ENCODE results near the gene DOK7.
"Not testable (repeated sequence)": the region's sequence is repeated elsewhere in the genome, so short reads cannot be mapped to it uniquely, and the experiment has no call there.

DOK7 gene

GRCh38 chr4:3444351-3445110 is 18.6 kb upstream of the DOK7 start:
- FAIRE-seq = no peak

DNA sequence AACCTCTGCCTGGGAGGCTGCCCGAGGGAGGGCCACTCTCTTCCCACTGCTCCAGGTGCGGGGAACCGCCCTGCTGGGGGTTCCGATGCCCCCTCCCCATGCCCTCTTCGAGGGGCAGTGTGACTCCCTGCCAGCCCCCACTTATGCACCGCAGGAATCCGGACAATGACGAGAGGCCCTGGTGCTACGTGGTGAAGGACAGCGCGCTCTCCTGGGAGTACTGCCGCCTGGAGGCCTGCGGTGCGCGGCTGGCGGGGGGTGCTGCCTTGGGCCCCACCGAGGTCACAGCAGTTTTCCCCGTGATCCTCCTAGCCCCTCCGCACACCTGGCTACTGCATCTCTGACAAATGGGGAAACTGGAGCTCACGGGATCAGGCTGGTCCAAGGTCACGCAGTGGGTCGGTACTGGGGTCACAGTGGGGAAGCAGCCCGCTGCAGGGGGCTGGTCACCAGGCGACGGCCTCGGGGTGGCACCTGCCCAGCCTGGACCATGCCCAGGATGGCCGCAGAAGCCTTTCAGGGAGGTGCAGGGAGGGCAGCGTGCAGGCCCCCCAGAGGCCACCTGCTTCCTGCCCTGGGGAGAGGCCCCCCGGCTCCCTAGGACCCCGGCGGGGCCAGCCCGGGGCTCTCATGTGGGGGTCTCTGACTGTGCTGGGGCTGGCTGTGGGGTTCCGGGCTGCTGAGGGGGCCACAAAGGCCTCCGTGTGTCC is 17.8 kb upstream of the DOK7 start:
- no peak for FAIRE-seq

DNA sequence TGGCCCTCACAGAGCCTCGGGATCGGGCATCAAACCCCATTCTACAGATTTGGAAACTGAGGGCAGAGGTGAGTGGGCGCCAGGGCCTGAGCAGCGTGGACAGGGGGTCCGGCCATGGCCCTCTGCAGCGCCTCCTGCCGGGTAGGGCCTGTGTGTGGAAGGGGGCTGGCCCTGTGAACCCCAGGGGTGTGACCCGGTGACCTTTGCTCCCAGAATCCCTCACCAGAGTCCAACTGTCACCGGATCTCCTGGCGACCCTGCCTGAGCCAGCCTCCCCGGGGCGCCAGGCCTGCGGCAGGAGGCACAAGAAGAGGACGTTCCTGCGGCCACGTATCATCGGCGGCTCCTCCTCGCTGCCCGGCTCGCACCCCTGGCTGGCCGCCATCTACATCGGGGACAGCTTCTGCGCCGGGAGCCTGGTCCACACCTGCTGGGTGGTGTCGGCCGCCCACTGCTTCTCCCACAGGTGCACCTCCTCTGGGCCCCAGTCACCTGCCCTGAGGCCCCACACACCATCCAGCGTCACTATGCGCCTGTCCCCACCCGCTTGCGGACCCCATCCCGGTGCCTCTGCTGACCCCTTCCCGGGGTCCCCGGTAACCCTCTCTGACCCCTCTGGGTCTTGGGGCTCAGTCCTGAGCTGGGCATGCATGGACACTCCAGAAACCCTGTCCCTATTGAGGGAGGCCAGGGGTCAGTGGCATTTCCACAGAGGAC is 17.1 kb upstream of the DOK7 start:
- FAIRE-seq = no peak

GRCh38 chr4:3446631-3447320 is 16.3 kb upstream of the DOK7 start:
- no peak for FAIRE-seq

DNA sequence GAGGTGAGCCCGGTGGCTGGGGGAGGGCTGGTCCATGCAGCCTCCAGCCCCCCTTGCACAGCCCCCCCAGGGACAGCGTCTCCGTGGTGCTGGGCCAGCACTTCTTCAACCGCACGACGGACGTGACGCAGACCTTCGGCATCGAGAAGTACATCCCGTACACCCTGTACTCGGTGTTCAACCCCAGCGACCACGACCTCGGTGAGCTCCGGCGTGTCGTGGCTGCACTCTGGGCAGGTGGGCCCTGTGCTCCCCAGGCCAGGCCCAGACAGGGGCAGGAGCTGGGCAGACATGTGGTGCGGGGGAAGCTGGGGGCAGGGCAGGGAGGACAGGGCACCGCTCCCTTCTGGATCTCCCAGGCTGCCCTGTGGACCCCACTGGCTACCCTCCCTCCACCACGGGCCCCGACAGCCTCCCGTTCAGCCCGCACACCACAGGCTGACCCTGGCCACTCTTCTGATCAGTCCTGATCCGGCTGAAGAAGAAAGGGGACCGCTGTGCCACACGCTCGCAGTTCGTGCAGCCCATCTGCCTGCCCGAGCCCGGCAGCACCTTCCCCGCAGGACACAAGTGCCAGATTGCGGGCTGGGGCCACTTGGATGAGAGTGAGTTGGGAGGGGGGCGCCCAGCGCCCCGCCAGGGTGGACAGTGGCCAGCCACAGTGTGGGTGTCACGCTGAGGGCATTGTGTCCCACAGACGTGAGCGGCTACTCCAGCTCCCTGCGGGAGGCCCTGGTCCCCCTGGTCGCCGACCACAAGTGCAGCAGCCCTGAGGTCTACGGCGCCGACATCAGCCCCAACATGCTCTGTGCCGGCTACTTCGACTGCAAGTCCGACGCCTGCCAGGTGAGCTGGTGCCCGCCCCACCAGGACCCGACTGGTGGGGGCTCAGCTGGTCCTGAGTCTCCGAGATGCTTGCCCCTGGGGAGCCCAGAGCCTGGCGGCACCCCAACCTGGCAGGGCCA is 15.4 kb upstream of the DOK7 start:
- FAIRE-seq = no peak

DNA sequence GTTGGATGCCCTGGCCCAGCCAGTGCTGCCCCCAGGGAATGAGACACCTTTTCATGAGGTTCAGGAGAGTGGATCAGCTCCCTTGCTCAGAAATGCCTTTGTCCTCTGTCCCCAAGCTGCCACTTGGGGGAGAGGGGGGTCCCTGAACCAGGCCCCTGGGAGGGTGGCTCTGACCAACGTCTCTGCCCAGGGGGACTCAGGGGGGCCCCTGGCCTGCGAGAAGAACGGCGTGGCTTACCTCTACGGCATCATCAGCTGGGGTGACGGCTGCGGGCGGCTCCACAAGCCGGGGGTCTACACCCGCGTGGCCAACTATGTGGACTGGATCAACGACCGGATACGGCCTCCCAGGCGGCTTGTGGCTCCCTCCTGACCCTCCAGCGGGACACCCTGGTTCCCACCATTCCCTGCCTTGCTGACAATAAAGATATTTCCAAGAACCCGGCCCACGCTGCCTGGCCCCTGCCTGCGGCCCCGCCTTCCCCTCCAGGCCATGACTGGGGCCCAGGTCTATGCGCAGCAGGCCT is 14.0 kb upstream of the DOK7 start:
- FAIRE-seq = no peak

GRCh38 chr4:3449574-3450534 is 13.3 kb upstream of the DOK7 start:
- no peak for FAIRE-seq

GRCh38 chr4:3450643-3451042 is 12.5 kb upstream of the DOK7 start:
- FAIRE-seq = no peak

- FAIRE-seq = no peak
Measured at GRCh38 chr4:3451956-3452355, 11.2 kb upstream of the DOK7 start.

DNA sequence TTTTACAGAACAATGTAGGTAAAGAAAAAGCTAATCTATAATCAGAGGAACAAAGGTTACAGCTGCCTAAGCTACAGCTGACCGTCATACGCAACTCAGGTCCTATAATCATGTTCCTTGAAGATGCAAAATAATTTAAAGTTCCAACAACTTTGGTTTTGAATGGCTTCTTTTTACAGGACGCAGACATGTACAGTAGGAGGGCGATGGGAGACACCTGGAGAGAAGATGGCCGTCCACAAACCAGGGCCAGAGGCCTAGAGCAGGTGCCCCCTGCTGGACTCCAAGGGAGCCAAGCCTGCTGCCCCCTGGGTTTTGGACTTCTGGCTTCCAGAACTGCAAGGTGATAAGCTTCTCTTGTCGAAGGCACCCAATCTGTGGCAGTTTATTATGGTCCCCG is 10.7 kb upstream of the DOK7 start:
- no peak for FAIRE-seq

DNA sequence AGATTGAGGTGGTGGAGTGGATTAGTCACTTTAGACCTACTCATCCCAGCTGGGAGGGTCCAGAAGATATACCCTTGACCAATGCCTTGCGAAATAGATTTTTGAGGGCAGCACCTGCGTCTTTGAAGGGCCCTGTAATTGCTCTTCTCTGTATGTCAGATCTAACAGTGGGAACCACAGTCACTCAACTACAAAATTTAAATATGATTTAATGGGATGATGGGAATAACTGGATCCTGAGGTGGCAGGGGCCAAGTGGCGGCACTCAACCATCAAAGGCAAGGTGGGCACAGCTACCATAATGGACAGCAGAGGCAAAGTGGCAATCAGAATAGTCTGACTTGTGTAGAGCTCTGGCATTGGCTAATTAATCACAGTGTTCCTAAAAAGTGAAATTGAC is 7.5 kb upstream of the DOK7 start:
- not testable (repeated sequence) for FAIRE-seq

DNA sequence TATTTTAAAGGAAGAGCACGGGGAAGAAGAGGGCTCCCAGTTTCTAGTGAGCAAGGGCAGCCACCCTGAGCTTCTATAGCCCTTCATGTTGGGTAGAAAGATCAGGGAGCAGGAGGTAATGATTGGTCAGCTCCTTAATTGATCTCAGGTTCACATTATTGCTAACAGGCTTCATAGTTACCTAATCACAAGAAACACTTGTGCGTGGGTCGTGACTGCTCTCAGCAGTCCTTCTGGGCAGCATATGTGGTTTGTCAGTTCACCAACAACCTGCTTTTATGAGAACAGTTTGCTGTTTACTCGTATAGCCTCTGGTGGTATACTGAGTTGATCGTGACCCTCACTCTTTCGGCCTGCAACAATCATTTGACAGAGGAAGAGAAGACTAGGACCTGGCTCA is 4.7 kb upstream of the DOK7 start:
- FAIRE-seq = no peak

DNA sequence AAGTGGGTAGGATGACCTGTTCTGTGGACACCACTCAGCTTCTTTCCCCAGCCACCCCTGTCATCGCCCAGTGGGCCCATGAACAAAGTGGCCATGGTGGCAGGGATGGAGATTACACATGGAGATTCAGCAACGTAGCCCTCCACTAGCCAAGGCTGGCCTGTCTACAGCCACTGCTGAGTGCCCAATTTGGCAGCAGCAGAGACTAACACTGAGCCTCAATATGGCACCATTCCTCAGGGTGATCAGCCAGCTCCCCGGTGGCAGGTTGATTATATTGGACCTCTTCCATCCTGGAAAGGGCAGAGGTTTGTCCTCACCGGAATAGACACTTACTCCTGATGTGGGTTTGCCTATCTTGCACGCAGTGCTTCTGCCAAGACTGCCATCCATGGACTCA is 4.0 kb upstream of the DOK7 start:
- FAIRE-seq = not testable (repeated sequence)

DNA sequence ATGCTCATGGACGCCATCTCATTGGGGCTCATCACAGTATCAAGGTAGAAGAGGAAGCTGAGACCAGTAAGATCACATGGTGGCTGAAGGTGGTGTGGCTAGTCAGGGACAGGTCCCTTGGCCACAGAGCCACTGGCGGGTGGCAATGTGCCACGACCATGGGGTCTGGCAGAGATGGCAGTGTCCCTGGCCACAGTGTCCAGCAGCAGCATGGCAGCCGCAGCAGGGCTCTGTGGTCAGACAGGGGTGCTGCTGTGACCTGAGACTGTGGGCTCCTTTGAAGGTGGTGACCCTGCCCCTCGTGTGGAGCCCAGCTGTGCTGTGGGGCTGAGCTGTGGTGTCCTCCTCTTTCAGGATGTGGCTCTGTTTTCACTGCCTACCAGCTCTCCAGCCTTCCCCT is 2.2 kb upstream of the DOK7 start:
- FAIRE-seq = no peak

GRCh38 chr4:3461515-3462291 is 1.4 kb upstream of the DOK7 start:
- no peak for FAIRE-seq

DNA sequence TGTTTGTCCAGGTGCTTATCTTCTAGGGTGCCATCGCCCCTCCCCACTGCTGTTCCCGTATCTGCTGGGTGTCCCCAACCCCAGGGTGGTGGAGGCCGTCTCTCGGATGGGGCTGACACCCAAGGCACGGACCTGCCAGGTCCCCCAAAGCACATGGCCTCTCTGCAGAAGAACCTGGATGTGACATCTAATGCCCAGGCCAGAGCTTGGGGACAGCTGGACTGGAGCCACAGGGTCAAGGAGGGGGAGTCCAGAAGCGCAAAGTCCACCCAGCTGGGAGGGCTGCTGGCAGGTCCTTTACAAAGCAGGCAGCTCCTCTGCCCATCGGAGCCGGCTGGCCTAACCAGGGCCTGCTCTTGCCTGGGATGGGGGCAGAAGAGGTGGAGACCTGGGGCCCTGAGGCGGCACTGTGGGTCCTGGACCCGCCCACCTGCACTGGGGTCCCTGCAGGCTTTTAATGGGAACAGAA is 751 bp upstream of the DOK7 start:
- FAIRE-seq = no peak

DNA sequence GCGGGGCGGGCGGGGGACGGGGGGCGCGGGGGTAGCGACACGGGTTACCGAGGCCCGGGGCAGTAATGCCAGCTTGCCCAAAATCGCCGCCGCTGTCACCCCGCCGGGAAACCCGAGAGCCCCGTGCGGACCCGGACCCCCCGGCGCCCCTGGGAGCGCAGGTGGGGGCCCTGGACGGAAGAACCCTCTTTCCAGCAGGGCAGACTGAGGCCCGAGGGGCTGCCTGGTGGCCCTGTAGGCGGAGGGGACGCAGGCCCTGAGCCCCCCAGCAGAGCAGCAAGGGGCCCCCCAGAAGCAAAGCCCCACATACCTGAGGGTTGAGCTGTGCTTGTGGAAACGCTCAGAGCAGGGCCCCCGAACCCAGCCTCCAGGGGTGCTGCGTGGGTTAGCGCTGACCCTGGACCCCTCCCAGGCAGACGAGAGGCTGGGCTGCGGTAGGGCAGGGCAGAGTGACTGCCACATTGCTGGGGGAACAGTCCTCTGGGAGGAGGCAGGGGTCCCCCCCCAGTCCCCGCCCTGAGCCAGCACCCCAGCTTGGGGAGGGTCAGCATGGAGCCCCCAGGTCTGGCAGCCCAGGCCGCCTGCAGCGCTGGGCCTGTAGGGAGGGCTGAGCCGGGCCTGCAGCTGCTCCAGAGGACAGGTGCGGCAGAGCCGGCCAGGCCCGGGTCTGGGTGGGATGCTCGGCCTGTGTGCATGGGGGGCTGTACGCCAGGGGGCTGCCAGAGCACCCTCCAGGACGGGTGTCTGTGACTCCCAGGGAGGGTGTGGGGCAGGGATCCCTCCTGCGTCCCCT is 646 bp downstream of the DOK7 start:
- FAIRE-seq = no peak

- no peak for FAIRE-seq
Measured at GRCh38 chr4:3464349-3464905, 1.3 kb downstream of the DOK7 start.

Data from G401.6 (cell line).